ENCODE measurements around the gene ARHGAP32. TPM values are rescaled to one million over a fixed set of nuclear protein-coding genes. Genes with fewer than 3 reads are reported as not detected.

ARHGAP32 gene
- total RNA-seq, 2 experiments from 2014 or later: 8.7 to 10.0 TPM

- peaks cover 11% of the 10 kb centered on the region for H3K27me3 Mint-ChIP-seq
- no peak overlapping the region for H3K4me3 Mint-ChIP-seq
- ATAC-seq (ENCODE audit: poor library complexity) (no peak), DNase-seq (no peak)
- ChIA-PET CTCF (no interaction called here), POLR2A (no interaction called here)
- peaks cover 0 to 3% of the 10 kb centered on the region in 2 experiments for H3K27me3 ChIP-seq (ENCODE audit: control insufficient read depth in 1 of 2, insufficient read depth in 2 of 2, low read length in 2 of 2)
- TF ChIP-seq CTCF (IDR thresholded peaks at IDR 0.05): no peak
- H3K36me3 Mint-ChIP-seq (ENCODE audit: low read depth): no peaks in the 10 kb centered on the region
- no peaks in the 10 kb centered on the region for H3K4me1 Mint-ChIP-seq (ENCODE audit: low read depth)
- no peaks in the 10 kb centered on the region for H3K36me3 ChIP-seq (ENCODE audit: insufficient read depth, low read length)
- H3K4me3 ChIP-seq (ENCODE audit: low read length): no peak overlapping the region
- no peaks in the 10 kb centered on the region for H3K9me3 Mint-ChIP-seq
- no peak overlapping the region for H3K27ac ChIP-seq (ENCODE audit: low read depth in 1 of 2, low read length in 2 of 2)
- no peak overlapping the region for H3K27ac Mint-ChIP-seq
- no peaks in the 10 kb centered on the region for H3K9me3 ChIP-seq (ENCODE audit: control insufficient read depth in 1 of 2, insufficient read depth in 1 of 2, low read length in 2 of 2)
- H3K4me1 ChIP-seq (ENCODE audit: insufficient read depth, low read length): no peaks in the 10 kb centered on the region
- intact Hi-C loops (cut with DNase I, micrococcal nuclease): no loop called here
Measured at GRCh38 chr11:128946648-128947047, 245.5 kb downstream of the ARHGAP32 start.

- intact Hi-C loops (cut with DNase I, micrococcal nuclease): no loop called here
- no peak overlapping the region for H3K27ac ChIP-seq (ENCODE audit: low read depth in 1 of 2, low read length in 2 of 2)
- ChIA-PET POLR2A (no interaction called here), CTCF (no interaction called here)
- DNase-seq: no peak
- Mint-ChIP-seq H3K4me3 (no peak overlapping the region), H3K27ac (no peak overlapping the region), H3K36me3 (ENCODE audit: low read depth) (no peaks in the 10 kb centered on the region), H3K9me3 (no peaks in the 10 kb centered on the region), H3K27me3 (peaks cover 11% of the 10 kb centered on the region), H3K4me1 (ENCODE audit: low read depth) (no peaks in the 10 kb centered on the region)
- peaks cover 0 to 6% of the 10 kb centered on the region in 2 experiments for H3K27me3 ChIP-seq (ENCODE audit: control insufficient read depth in 1 of 2, insufficient read depth in 2 of 2, low read length in 2 of 2)
- H3K9me3 ChIP-seq (ENCODE audit: control insufficient read depth in 1 of 2, insufficient read depth in 1 of 2, low read length in 2 of 2): no peaks in the 10 kb centered on the region
- H3K4me1 ChIP-seq (ENCODE audit: insufficient read depth, low read length): no peaks in the 10 kb centered on the region
- H3K36me3 ChIP-seq (ENCODE audit: insufficient read depth, low read length): no peaks in the 10 kb centered on the region
- ATAC-seq (ENCODE audit: poor library complexity): no peak
- TF ChIP-seq CTCF (IDR thresholded peaks at IDR 0.05): no peak
- no peak overlapping the region for H3K4me3 ChIP-seq (ENCODE audit: low read length)
Measured at GRCh38 chr11:128943428-128943976, 248.6 kb downstream of the ARHGAP32 start.

GRCh38 chr11:128942817-128943427, 249.2 kb downstream of the ARHGAP32 start, which contains the start of gene TP53AIP1:
Gene TP53AIP1 (minus strand): TSS chr11:128942871. CDS start chr11:128937818, 5,053 bp downstream.
- H3K36me3 Mint-ChIP-seq (ENCODE audit: low read depth): no peaks in the 10 kb centered on the region
- no peak within 1 kb of the TSS for H3K27ac Mint-ChIP-seq
- H3K36me3 ChIP-seq (ENCODE audit: insufficient read depth, low read length): no peaks in the 10 kb centered on the region
- TF ChIP-seq CTCF (IDR thresholded peaks at IDR 0.05): no peak
- intact Hi-C loops (cut with DNase I, micrococcal nuclease): no loop called here
- H3K4me3 ChIP-seq (ENCODE audit: low read length): no peak within 1 kb of the TSS
- DNase-seq: no peak
- no peak for ATAC-seq (ENCODE audit: poor library complexity)
- peaks cover 11% of the 10 kb centered on the region for H3K27me3 Mint-ChIP-seq
- H3K27ac ChIP-seq (ENCODE audit: low read depth in 1 of 2, low read length in 2 of 2): no peak within 1 kb of the TSS
- ChIA-PET POLR2A (no interaction called here), CTCF (no interaction called here)
- H3K9me3 Mint-ChIP-seq: no peaks in the 10 kb centered on the region
- no peaks in the 10 kb centered on the region for H3K4me1 Mint-ChIP-seq (ENCODE audit: low read depth)
- no peaks in the 10 kb centered on the region for H3K9me3 ChIP-seq (ENCODE audit: control insufficient read depth in 1 of 2, insufficient read depth in 1 of 2, low read length in 2 of 2)
- H3K4me3 Mint-ChIP-seq: no peak within 1 kb of the TSS
- H3K4me1 ChIP-seq (ENCODE audit: insufficient read depth, low read length): no peaks in the 10 kb centered on the region
- peaks cover 0 to 6% of the 10 kb centered on the region in 2 experiments for H3K27me3 ChIP-seq (ENCODE audit: control insufficient read depth in 1 of 2, insufficient read depth in 2 of 2, low read length in 2 of 2)
